ENCODE measurements around the gene GPR150. TPM values are rescaled to one million over a fixed set of nuclear protein-coding genes. Genes with fewer than 3 reads are reported as not detected.

GPR150 gene
- total and polyA plus RNA-seq, 2 of the 13 experiments (the other 11 are each of a cell fraction or from before 2014, with no cell fraction given): 0.03 TPM; not detected in 1

DNA sequence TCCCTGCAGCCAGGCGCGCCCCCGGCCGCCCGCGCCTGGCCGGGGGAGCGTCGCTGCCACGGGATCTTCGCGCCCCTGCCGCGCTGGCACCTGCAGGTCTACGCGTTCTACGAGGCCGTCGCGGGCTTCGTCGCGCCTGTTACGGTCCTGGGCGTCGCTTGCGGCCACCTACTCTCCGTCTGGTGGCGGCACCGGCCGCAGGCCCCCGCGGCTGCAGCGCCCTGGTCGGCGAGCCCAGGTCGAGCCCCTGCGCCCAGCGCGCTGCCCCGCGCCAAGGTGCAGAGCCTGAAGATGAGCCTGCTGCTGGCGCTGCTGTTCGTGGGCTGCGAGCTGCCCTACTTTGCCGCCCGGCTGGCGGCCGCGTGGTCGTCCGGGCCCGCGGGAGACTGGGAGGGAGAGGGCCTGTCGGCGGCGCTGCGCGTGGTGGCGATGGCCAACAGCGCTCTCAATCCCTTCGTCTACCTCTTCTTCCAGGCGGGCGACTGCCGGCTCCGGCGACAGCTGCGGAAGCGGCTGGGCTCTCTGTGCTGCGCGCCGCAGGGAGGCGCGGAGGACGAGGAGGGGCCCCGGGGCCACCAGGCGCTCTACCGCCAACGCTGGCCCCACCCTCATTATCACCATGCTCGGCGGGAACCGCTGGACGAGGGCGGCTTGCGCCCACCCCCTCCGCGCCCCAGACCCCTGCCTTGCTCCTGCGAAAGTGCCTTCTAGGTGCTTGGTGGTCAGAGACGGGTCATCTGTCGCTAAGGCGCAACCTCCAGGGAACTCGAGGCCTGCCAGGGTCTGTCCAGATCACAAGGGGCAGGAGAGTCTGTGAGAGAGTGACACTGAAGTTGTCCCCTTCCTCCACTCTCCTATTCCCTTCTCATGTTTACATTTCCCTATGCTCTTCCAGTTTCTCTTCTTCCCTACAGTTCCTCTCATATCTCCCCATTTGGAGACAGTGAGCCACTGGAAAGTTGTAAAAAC lies 1.3 kb downstream of the GPR150 start (continued):
- TF ChIP-seq ZSCAN20 (CRISPR knock-in tag; IDR thresholded peaks at IDR 0.05; ENCODE audit: borderline replicate concordance) (peak; percentile 56; the same call in 1 of the 2 replicates), ZSCAN12 (CRISPR knock-in tag; IDR thresholded peaks at IDR 0.05) (0 out of 2 replicates have a peak, but pooled peaks have one; percentile 29), BCL6 (CRISPR knock-in tag; IDR thresholded peaks at IDR 0.05) (0 out of 2 replicates have a peak, but pooled peaks have one; percentile 33), RFX5 (IDR thresholded peaks at IDR 0.05; ENCODE audit: low read depth, low read length) (peak; percentile 95), PHB2 (IDR thresholded peaks at IDR 0.05; ENCODE audit: partially characterized antibody) (no peak), HNF4G (IDR thresholded peaks at IDR 0.05; ENCODE audit: borderline replicate concordance, low read depth, low read length) (no peak), HNF4G (CRISPR knock-in tag; IDR thresholded peaks at IDR 0.05; ENCODE audit: borderline replicate concordance, low read depth) (no peak), ZMYM2 (CRISPR knock-in tag; IDR thresholded peaks at IDR 0.05) (0 out of 2 replicates have a peak, but pooled peaks have one; percentile 21), RBFOX2 (IDR thresholded peaks at IDR 0.05; ENCODE audit: low read depth, low read length) (peak; percentile 55), ZNF891 (CRISPR knock-in tag; IDR thresholded peaks at IDR 0.05) (peak; percentile 59), YEATS2 (CRISPR knock-in tag; IDR thresholded peaks at IDR 0.05; ENCODE audit: borderline replicate concordance) (no peak), ZC3H13 (CRISPR knock-in tag; IDR thresholded peaks at IDR 0.05) (peak; percentile 86), EED (CRISPR knock-in tag; IDR thresholded peaks at IDR 0.05) (peak; percentile 85), ESRRA (CRISPR knock-in tag; IDR thresholded peaks at IDR 0.05; ENCODE audit: low read depth) (peak; percentile 29), ZNF251 (CRISPR knock-in tag; IDR thresholded peaks at IDR 0.05) (no peak), MBNL3 (CRISPR knock-in tag; conservative IDR thresholded peaks at IDR 0.05) (no peak), ZSCAN31 (CRISPR knock-in tag; IDR thresholded peaks at IDR 0.05; ENCODE audit: low read depth) (peak; percentile 42; the same call in 1 of the 2 replicates), U2AF1 (optimal IDR thresholded peaks at IDR 0.05; ENCODE audit: low read depth, low read length) (no peak), MXD4 (CRISPR knock-in tag; IDR thresholded peaks at IDR 0.05) (peak; percentile 33; the same call in 1 of the 2 replicates), HIVEP1 (CRISPR knock-in tag; IDR thresholded peaks at IDR 0.05) (peak; percentile 70; the same call in 1 of the 2 replicates), CCAR2 (optimal IDR thresholded peaks at IDR 0.05; ENCODE audit: low read depth, low read length) (no peak)
- TF ChIP-seq, protein P1, sequence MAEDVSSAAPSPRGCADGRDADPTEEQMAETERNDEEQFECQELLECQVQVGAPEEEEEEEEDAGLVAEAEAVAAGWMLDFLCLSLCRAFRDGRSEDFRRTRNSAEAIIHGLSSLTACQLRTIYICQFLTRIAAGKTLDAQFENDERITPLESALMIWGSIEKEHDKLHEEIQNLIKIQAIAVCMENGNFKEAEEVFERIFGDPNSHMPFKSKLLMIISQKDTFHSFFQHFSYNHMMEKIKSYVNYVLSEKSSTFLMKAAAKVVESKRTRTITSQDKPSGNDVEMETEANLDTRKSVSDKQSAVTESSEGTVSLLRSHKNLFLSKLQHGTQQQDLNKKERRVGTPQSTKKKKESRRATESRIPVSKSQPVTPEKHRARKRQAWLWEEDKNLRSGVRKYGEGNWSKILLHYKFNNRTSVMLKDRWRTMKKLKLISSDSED (CRISPR knock-in tag; IDR thresholded peaks at IDR 0.05): 0 out of 2 replicates have a peak, but pooled peaks have one; percentile 51
- TF ChIP-seq, protein P2, sequence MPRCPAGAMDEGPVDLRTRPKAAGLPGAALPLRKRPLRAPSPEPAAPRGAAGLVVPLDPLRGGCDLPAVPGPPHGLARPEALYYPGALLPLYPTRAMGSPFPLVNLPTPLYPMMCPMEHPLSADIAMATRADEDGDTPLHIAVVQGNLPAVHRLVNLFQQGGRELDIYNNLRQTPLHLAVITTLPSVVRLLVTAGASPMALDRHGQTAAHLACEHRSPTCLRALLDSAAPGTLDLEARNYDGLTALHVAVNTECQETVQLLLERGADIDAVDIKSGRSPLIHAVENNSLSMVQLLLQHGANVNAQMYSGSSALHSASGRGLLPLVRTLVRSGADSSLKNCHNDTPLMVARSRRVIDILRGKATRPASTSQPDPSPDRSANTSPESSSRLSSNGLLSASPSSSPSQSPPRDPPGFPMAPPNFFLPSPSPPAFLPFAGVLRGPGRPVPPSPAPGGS (CRISPR knock-in tag; IDR thresholded peaks at IDR 0.05): no peak
- TF ChIP-seq, protein P3, sequence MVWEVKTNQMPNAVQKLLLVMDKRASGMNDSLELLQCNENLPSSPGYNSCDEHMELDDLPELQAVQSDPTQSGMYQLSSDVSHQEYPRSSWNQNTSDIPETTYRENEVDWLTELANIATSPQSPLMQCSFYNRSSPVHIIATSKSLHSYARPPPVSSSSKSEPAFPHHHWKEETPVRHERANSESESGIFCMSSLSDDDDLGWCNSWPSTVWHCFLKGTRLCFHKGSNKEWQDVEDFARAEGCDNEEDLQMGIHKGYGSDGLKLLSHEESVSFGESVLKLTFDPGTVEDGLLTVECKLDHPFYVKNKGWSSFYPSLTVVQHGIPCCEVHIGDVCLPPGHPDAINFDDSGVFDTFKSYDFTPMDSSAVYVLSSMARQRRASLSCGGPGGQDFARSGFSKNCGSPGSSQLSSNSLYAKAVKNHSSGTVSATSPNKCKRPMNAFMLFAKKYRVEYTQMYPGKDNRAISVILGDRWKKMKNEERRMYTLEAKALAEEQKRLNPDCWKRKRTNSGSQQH (CRISPR knock-in tag; IDR thresholded peaks at IDR 0.05; ENCODE audit: low read depth): 0 out of 2 replicates have a peak, but pooled peaks have one; percentile 43
- TF ChIP-seq, protein P4, sequence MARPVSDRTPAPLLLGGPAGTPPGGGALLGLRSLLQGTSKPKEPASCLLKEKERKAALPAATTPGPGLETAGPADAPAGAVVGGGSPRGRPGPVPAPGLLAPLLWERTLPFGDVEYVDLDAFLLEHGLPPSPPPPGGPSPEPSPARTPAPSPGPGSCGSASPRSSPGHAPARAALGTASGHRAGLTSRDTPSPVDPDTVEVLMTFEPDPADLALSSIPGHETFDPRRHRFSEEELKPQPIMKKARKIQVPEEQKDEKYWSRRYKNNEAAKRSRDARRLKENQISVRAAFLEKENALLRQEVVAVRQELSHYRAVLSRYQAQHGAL (CRISPR knock-in tag; IDR thresholded peaks at IDR 0.05; ENCODE audit: not compliant biosample characterization): peak; percentile 51
